ENCODE measurements around the gene SLC6A8. TPM values are rescaled to one million over a fixed set of nuclear protein-coding genes. Genes with fewer than 3 reads are reported as not detected.

Gene SLC6A8
- total RNA-seq, 1 donor = 19.5 TPM

- no peak overlapping the region for H3K27ac ChIP-seq (ENCODE audit: low read depth, low read length)
- no peaks in the 10 kb centered on the region for H3K79me2 ChIP-seq (ENCODE audit: insufficient read depth, low read length)
- peak overlapping the region; percentile 41 for H2AFZ ChIP-seq (ENCODE audit: low read length)
- H3K36me3 ChIP-seq (ENCODE audit: insufficient read depth, low read length) = no peaks in the 10 kb centered on the region
- H4K20me1 ChIP-seq (ENCODE audit: insufficient read depth, low read length) = no peaks in the 10 kb centered on the region
- H3K4me3 ChIP-seq (ENCODE audit: insufficient read depth, low read length) = no peak overlapping the region
- peak overlapping the region; percentile 28 for H3K4me2 ChIP-seq (ENCODE audit: insufficient read depth, low read length)
- H3K27me3 ChIP-seq (ENCODE audit: insufficient read depth, low read length) = peaks cover 24% of the 10 kb centered on the region
- no peaks in the 10 kb centered on the region for H3K4me1 ChIP-seq (ENCODE audit: insufficient read depth, low read length)
- TF ChIP-seq, protein P1, sequence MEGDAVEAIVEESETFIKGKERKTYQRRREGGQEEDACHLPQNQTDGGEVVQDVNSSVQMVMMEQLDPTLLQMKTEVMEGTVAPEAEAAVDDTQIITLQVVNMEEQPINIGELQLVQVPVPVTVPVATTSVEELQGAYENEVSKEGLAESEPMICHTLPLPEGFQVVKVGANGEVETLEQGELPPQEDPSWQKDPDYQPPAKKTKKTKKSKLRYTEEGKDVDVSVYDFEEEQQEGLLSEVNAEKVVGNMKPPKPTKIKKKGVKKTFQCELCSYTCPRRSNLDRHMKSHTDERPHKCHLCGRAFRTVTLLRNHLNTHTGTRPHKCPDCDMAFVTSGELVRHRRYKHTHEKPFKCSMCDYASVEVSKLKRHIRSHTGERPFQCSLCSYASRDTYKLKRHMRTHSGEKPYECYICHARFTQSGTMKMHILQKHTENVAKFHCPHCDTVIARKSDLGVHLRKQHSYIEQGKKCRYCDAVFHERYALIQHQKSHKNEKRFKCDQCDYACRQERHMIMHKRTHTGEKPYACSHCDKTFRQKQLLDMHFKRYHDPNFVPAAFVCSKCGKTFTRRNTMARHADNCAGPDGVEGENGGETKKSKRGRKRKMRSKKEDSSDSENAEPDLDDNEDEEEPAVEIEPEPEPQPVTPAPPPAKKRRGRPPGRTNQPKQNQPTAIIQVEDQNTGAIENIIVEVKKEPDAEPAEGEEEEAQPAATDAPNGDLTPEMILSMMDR (IDR thresholded peaks at IDR 0.05; ENCODE audit: extremely low read depth, low read depth, low read length) = no peak
- H3K9me3 ChIP-seq (ENCODE audit: low read depth, low read length) = peaks cover 2% of the 10 kb centered on the region
- peak; percentile 78 for DNase-seq (ENCODE audit: insufficient read length, low spot score, missing footprints)
Observed at GRCh38 chrX:153667281-153667955, 20.3 kb upstream of the SLC6A8 start.

DNA sequence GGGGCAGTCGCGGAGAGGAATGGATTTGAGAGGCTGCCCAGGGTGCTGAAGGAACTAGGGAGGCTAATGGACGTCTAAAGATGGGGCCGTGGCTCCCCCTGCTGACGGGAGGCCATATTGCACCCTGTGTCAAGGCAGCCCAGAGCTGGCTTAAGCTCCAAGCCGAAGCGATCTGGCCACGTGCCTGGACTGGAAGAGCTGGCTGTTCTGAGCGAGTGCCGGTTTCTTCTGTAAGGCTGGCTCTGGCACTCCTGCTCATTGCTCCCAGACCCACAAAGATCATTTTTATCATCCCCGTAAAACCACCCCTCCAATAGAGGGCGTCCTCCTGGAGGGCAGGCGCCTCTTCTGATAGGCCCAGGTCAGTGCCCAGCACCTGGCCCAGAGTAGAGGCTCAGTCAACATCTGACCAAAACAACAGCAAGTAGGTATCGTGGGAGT is 19.8 kb upstream of the SLC6A8 start:
- Histone ChIP-seq H3K4me1 (ENCODE audit: insufficient read depth, low read length) (no peaks in the 10 kb centered on the region), H3K9me3 (ENCODE audit: low read depth, low read length) (peaks cover 2% of the 10 kb centered on the region), H3K4me2 (ENCODE audit: insufficient read depth, low read length) (peak overlapping the region; percentile 28), H3K27me3 (ENCODE audit: insufficient read depth, low read length) (peaks cover 21% of the 10 kb centered on the region), H3K4me3 (ENCODE audit: insufficient read depth, low read length) (no peak overlapping the region), H3K79me2 (ENCODE audit: insufficient read depth, low read length) (no peaks in the 10 kb centered on the region), H3K27ac (ENCODE audit: low read depth, low read length) (no peak overlapping the region), H4K20me1 (ENCODE audit: insufficient read depth, low read length) (no peaks in the 10 kb centered on the region), H2AFZ (ENCODE audit: low read length) (peak overlapping the region; percentile 41), H3K36me3 (ENCODE audit: insufficient read depth, low read length) (no peaks in the 10 kb centered on the region)
- TF ChIP-seq, protein P1 (IDR thresholded peaks at IDR 0.05; ENCODE audit: extremely low read depth, low read depth, low read length) = peak; percentile 75
- DNase-seq (ENCODE audit: insufficient read length, low spot score, missing footprints) = peak; percentile 95

DNA sequence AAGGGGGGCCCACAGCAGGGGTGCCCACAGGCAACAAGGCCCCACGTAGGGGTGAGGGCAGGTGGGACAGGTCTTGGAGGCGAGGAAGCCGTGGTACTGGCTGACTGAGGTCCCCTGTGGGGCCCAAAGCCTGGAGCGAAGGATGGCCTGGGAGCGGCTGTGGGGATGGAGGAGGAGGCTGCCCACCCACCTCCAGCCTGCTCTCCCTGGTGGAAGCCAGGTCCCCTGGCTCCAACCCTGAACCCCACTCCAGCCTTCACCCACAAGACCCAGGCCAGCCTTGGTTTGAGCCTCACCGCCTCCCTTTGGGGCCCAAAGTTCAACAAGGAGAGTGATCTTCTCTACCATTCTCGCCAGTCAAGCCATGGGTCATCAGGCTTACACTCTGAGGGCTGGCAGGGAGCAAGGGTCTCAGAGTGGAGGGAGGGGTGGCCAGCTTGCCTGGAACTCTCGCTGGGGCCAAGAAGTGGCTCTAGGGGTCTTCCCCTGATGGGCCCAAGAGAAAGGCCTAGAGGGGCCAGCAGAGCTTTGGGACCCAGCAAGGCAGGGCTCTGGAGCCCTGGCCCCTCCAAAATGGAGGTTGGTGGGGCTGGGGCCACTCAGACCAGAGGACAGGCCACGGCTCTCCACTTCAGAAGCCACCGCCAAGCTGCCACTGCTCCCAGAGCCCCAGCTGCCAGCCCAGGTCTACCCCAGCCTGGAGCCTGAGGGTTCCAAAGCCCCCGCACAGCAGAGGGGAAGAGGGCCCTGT is 19.1 kb upstream of the SLC6A8 start:
- H3K4me1 ChIP-seq (ENCODE audit: insufficient read depth, low read length) = no peaks in the 10 kb centered on the region
- no peaks in the 10 kb centered on the region for H3K79me2 ChIP-seq (ENCODE audit: insufficient read depth, low read length)
- H3K9me3 ChIP-seq (ENCODE audit: low read depth, low read length) = peaks cover 2% of the 10 kb centered on the region
- TF ChIP-seq, protein P1 (IDR thresholded peaks at IDR 0.05; ENCODE audit: extremely low read depth, low read depth, low read length) = no peak
- peak; percentile 79 for DNase-seq (ENCODE audit: insufficient read length, low spot score, missing footprints)
- no peaks in the 10 kb centered on the region for H3K36me3 ChIP-seq (ENCODE audit: insufficient read depth, low read length)
- no peak overlapping the region for H2AFZ ChIP-seq (ENCODE audit: low read length)
- no peaks in the 10 kb centered on the region for H4K20me1 ChIP-seq (ENCODE audit: insufficient read depth, low read length)
- no peak overlapping the region for H3K4me2 ChIP-seq (ENCODE audit: insufficient read depth, low read length)
- H3K27ac ChIP-seq (ENCODE audit: low read depth, low read length) = no peak overlapping the region
- peaks cover 18% of the 10 kb centered on the region for H3K27me3 ChIP-seq (ENCODE audit: insufficient read depth, low read length)
- no peak overlapping the region for H3K4me3 ChIP-seq (ENCODE audit: insufficient read depth, low read length)

All from osteoblast (primary cell).